ENCODE measurements around the gene RSRC1. TPM values are rescaled to one million over a fixed set of nuclear protein-coding genes. Genes with fewer than 3 reads are reported as not detected.

Gene RSRC1
- total RNA-seq, 2 experiments from 2014 or later: 37.8 to 38.2 TPM

DNA sequence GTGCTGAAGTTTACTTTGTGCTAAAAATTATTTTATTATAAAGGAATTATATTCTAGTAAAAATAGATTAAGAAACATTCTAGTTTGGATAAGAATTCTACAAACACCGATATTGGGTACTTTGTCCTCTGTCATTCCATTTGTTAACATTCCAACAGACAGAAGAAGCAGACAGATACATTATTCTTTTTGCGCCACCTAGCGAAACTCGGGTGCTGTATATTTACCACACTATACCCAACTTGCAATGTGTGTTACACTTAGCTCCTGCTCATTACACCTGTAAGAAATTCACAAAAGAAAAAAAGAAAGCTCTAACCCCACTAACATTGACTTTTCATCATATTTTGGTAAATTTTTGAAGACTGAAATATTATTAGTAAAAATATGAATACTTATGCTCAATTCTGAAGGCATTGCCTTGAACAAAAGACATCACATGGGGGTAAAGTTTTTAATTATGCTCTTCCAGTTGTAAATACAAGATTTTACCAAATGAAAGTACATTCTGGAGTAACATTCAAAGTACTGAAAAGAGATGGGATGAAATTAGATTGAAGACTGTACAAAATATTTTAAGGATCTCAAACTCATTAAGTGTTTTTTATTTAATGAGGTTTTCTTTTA is 324.6 kb downstream of the RSRC1 start:
- CTCF ChIA-PET: interaction anchor here (0.9 kb wide), 1 partner anchor 8 kb away, joined by 3 read pairs; no protein-coding TSS in a partner anchor
- POLR2A ChIA-PET: no interaction called here

DNA sequence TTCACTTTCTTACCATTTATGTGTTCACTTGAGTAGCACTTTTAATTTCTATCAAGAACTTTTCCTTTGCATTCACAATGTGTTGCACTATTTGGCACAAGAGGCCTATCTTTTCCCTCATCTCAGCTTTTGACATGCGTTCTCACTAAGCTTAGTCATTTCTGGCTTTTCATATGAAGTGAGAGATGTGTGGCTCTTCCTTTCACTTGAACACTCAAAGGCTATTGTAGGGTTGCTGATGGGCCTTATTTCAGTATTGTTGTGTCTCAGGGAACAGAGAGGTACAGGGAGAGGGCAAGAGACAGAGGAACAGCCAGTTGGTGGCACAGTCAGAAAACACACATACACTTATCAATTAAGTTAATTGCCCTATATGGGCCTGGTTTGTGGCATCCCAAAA is 333.7 kb downstream of the RSRC1 start:
- POLR2A ChIA-PET: no interaction called here

DNA sequence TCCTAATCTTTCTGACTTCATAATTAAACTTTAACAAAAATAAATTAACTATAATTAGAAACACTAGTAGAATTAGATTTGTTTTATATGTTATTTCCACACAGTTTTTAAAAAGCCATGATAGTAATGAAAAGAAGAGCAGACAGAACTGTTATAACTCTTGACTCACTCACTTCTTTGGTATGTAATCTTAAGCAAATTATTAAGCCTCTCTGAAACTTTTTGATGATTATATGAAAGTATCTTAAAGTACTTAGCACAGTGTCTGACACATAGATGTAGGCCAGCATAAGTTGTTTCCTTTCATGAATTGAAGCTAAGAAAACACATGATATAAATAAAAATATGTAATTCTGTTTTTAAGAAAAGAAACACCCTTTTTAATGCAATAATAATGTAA is 337.5 kb downstream of the RSRC1 start:
- POLR2A ChIA-PET: no interaction called here
- CTCF ChIA-PET: interaction anchor here (0.6 kb wide), 1 partner anchor 189 kb away, joined by 5 read pairs; no protein-coding TSS in a partner anchor

More for the DNA sequence above, 333.7 kb downstream of the RSRC1 start:
- CTCF ChIA-PET: no interaction called here

DNA sequence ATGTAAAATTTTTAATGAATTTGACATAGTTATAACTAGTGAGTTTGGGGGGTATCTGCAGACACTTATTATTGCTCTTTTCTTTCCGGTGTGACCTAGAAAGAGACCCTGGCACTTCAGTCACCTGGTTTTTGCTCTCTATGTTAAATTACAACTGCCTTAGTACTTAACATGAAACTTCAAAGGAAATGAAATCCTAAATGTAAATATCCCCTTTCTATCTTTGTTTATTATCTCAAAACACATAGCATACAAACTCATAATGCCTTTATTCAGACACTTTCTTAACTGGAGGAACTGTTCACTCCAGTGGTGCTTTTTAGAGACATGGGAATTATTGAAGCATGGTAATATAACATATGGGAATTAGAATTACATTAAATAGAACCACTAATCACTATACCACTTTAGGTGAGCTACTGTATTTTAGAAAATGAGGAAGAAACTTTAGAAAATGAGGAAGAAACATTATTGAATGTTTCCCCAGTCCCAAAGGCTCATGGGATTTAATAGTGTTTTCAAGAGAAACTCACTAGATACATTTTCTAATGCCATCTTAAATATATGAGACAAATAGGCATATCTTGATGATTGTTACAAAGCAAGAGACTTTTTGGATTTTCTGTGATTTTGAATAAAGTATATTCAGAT is 341.6 kb downstream of the RSRC1 start:
- POLR2A ChIA-PET: no interaction called here
- CTCF ChIA-PET: no interaction called here

DNA sequence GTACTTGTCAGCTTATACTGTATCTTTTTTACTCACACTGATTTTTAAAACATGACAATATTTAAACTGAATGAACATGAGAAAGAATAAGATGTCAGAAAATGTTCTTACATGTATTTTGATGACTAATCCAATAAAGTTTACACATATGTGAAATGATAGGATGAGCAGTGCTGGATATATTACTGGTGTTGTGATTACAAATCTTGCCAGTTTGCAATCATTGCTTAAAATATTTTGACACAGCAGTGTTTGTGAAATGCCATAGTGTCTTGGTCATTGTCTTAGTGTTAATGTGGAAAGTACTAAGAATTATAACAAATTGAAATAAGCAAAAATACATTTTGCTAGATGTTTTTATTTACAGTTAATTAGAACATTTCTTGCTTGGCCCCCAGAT is 342.4 kb downstream of the RSRC1 start:
- CTCF ChIA-PET: no interaction called here

DNA sequence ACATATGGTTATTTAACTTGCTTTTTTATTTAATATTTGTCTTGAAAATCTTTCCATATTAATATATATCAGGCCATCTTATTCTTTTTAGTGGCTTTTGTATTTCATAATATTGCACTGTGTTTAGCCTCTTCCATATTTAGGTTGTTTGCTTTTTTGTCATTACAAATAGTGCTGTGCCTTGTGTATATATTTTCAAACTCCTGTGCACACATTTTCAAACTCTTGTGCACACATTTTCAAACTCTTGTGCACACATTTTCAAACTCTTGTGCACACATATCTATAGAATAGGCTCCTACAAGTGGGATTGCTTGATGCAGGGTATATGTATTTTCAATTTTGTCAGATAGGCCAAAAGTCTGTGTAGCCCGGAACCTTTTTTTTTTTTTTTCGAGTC is 343.1 kb downstream of the RSRC1 start:
- POLR2A ChIA-PET: no interaction called here
- CTCF ChIA-PET: no interaction called here

More for the DNA sequence above, 342.4 kb downstream of the RSRC1 start:
- POLR2A ChIA-PET: no interaction called here

DNA sequence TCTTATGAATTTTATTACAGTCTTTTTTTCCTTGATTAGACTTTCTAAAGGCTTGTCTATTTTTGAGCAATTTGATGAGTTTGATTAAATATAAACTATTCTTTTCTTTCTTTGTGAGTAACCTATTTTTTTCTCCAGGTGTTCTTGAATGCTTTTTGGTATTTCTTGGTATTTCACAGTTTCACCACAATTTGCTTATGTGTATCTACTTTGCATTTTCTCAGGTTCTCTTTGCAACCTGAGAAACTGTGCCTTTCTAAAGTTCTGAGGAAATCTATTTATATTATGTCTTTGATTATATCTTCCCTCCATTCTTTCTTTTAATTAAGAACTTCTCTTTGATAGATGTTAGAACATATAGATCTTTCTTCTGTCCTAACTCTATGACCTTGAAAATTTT is 344.0 kb downstream of the RSRC1 start:
- CTCF ChIA-PET: no interaction called here
- POLR2A ChIA-PET: no interaction called here

DNA sequence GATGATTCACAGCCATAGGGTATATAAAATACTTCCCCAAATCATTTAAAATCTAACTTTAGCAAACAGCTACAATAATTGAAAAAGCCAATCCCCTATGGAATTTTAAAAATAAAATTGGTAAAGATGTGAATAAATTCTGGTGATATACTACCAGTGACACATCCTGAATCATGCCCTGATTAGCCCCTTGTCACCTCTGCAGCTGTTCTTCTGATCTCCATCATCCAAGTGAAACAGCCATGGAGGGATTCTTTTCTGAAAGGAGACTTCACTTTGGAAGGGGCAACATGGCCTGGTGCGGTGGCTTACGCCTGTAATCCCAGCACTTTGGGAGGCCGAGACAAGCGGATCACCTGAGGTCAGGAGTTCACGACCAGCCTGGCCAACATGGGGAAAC is 345.5 kb downstream of the RSRC1 start:
- CTCF ChIA-PET: no interaction called here
- POLR2A ChIA-PET: no interaction called here

DNA sequence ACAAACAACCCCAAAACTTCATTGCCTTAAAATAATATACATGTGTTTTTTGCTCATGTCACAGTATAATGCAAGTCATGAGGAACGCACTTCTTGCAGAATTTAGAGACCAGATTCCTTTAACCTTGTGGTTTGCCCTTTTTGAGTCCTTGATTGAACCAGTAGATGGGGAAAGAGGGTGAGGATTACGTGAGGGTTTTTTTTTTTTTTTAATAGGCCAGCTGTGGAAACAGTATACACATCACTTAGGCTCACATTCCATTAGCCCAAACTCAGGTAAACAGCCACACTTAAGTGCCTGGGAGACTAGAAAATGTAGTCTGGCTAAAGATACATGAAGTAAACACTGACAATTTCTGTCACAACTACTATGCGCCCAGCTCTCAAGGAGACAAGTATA is 346.2 kb downstream of the RSRC1 start:
- CTCF ChIA-PET: no interaction called here
- POLR2A ChIA-PET: no interaction called here

DNA sequence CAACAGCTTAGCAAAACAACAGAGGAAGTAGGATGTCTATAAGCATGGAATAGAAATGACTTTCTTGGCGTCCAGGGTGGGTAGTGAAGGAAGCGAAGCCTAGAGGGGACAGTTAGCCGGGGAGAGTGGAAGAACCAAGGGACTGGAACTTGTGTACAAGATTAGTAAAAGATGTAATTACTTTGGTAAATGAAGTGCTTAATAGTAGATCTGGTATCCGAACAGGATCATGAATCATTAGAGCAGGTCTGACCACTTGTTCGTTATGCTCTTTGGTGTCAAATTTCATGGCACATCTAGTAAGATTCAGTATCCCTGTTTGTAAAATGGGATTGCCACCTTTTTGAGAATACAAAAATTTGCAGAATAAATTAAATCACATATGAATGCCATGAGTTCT is 348.6 kb downstream of the RSRC1 start:
- ChIA-PET CTCF (no interaction called here), POLR2A (no interaction called here)

DNA sequence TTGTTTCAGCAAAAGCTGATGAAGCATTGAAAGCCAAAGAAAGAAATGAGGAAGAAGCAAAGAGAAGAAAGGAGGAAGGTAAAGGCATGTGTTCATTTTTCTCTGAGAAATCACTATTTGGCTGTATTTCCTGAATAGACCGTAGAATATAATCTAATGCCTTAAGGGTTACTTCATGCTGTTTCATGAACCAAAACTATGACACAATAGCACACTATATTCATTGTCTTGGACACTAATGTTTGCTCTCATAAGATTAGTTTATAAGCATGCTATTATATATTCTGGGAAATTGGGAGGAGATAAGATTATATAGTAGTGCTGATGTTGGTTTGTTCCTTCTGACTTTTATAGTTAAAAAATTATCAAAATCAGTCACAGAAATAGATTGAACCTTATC is 351.0 kb downstream of the RSRC1 start:
- CTCF ChIA-PET: no interaction called here
- POLR2A ChIA-PET: no interaction called here

DNA sequence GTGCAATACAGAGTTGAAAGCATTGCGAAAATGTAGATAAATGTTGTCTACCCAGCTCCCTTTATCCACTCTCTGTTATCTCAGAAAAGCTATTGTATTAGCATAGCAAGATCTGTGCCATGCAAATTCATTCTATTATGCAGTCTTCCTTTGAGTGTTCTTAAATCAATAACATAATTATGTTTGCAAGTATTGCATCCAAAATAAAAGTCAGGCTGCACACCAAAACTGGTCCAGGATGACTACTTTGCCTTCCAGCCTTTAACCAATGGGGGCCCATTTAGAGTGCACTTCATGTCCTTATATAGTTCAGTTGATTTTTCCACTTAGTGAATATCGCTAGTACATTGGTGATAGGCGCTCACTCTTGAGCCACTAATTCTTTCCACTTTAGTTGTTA is 353.7 kb downstream of the RSRC1 start:
- ChIA-PET CTCF (no interaction called here), POLR2A (no interaction called here)

DNA sequence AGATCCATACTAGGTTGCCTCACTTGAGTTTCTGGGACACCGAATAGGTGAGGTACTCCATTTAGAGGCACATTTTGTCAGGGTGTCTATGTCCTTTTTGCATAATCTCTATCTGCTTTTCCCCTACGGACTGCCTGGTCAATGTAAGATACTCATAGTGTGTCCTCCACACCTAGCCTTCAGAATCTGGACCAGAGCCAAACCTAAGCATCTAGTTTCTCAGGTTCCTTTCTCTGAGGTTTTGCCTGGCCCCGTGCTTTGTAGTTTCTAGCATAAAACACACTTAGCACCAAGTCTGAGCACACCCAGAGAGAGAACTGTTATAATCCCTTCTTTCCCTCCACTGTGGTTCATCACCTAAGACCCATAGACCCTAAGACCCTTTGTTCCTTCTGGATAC is 355.2 kb downstream of the RSRC1 start:
- CTCF ChIA-PET: interaction anchor here (0.6 kb wide), 1 partner anchor 103 kb away, joined by 3 read pairs; no protein-coding TSS in a partner anchor
- POLR2A ChIA-PET: no interaction called here

DNA sequence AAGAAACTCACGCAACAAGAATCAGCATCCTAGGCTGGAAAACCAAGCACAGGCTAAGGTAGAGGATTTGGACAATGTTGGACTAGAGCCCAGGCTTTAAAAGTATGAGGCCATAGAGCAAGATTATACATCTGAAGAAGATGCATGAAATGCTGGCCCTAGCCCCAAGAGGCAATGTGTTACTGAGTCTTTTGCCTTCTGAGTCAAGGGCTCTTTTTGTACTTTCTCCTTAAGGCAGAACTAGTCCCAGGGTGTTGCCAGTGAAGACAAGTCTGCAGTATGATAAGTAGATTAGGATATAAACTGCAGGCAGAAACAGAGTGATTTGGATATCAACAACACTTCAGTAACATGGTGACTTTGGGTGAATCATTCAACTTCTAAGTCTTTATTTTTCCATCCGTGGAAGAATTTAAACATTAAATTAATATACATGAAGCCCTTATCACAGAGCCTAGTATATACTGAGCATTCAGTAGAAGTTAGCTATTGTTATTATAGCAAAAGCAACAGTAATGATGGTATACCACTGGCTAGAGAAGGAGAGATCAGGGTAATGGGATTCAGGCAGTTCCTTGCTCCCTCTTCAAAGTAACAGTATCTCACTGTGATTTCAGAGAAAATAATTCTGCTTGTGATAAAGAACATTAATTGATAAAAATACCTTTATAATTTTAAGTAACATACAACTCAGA is 361.2 kb downstream of the RSRC1 start:
- POLR2A ChIA-PET: no interaction called here
- CTCF ChIA-PET: no interaction called here

DNA sequence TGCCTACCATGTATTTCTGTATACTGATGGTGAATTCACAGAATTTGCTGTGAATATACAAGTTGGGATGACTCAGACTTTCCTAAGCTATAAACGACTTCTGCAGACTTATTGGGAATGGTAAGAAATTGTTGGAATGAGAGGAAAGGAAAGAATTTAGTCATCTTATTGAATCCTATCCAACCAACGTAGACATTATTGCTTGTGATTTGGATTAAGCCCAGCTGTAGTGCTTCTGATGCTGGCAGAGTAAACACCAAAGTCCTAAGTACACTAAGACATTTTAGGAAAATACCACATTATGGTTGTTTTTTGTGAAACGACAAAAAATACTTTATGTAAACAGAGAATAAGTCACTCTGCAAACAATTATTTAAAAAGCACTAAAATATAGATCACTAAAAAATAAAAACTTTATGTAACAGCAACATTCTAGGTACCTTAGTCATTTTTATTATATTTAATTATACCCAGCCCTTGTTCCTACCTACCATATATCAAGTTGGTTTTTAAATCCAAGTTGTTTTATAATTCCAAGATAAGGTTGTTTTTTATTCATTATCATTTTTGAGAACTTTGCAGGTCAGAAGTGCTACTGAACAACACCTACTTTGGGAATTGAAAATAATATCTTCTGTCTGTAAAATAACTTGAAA is 361.9 kb downstream of the RSRC1 start:
- ChIA-PET CTCF (no interaction called here), POLR2A (no interaction called here)

DNA sequence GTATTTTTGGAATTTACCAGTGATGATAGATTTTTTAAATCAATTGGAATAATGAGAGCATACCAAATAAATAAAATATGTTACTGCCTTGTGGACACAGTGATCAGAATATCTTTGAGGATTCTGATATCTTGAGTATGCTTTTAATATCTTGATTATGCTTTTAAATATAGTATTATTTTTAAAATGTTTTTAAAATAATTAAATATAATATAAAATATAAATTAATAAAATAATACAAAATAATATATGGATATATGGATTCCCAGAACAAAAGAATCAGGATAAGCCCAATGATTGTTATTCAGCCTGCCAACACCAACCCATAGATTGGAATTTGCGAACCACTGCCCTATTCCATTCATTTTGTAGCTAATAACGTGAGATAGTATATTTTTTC is 369.2 kb downstream of the RSRC1 start:
- POLR2A ChIA-PET: no interaction called here
- CTCF ChIA-PET: no interaction called here

DNA sequence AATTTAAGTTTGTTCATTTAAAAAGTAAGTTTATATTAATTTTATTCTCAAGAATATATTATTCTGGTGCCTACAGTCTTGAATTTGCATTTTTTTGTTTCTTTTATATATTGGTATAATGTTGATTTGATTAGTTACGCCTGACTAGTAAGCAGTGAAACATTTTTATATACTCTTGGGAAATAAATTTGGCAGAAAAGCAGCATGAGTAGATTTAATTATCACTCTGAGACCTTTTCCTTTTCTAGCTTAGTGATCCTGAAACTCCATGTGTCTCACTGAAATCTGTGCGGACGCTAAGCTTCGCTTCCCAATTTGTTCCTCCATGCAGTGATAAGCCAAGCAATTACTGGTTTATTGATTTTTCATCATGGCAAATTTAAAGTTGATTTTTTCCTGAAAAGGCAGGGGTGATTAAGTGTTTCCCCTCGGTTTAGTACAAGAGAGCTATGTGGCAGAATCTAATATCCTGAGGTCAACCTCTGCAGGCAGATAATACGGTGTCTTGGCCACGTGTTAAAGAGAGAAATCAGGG is 373.9 kb downstream of the RSRC1 start:
- CTCF ChIA-PET: no interaction called here
- POLR2A ChIA-PET: no interaction called here

DNA sequence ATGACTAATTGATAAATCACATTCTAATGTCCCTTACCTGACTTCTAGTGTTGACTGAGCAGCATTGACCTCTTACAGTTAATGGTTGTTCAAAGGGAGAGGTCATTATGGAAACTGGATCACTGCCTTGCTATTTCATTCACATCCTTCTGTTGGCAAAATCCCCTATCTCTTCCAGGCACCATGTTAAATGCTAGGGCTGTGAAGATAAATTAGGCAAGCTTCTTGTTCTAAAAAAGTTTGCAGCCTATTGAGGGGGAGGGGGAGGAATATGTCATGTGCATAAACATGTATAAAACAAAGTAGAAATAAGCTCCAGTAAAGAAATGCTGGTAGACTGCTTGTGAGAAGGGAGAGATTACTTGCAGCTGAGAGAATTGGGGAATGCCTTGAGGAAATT is 376.3 kb downstream of the RSRC1 start:
- ChIA-PET CTCF (no interaction called here), POLR2A (no interaction called here)

DNA sequence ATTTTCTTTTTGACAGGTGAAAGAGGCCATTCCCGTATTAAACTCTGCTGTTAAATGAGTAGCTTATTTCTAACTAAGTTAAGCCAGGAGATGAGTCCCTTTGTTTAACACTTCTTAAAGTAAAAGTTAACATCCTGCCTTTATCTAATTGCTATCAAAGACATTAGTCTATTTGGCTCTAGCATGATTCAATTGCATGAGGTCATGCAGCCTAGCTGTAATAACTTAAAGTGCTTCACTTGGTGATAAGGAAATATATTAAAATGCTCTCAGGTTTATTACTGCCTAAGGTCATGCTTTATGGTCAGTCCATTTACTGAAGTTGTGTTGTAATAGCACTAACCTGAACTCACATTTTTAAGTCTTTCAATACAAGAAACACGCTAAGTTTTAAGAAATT is 378.8 kb downstream of the RSRC1 start:
- CTCF ChIA-PET: no interaction called here
- POLR2A ChIA-PET: no interaction called here

DNA sequence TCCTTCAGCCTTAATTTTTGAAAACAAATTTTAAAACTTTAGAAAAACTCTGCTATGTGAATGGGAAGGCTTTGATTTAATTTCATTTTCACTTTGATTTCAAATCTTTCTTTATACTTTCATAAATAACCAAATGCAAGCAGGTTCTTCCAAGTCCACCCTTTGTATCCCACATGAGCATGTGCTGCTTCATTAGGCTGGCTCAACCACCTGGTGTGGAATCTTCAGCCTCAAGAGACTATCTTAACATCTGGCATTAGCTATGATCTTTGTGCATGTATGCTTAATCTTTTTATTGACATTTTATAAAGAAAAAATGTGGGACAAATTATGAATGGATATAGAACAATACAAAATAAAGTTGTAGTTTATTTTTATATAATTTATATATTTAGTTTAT is 379.3 kb downstream of the RSRC1 start:
- CTCF ChIA-PET: no interaction called here

DNA sequence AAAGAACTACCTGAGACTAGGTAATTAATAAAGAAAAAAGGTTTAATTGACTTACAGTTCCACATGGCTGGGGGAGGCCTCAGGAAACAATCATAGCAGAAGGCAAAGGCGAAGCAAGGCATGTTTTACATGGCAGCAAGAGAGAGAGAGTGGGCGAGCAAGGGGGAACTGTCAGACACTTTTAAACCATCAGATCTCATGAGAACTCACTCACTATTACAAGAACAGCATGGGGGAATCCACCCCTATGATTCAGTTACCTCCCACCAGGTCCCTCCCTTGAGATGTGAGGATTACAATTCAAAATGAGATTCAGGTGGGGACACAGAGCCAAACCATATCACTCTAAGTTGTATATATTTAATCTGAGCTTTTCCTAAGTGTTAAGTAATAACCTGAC is 382.1 kb downstream of the RSRC1 start:
- POLR2A ChIA-PET: no interaction called here
- CTCF ChIA-PET: no interaction called here

More for the DNA sequence above, 379.3 kb downstream of the RSRC1 start:
- POLR2A ChIA-PET: no interaction called here
